GM18526 (cell line): ENCODE results near the gene LRRC38.

Experiments used
- POLR2A ChIP-seq: IDR thresholded peaks from 3 replicates; pipeline ENCODE4 v1.6.1; 2011; ENCODE audit not compliant: insufficient read length; ENCODE audit errors: extremely low read depth

The LRRC38 gene

DNA sequence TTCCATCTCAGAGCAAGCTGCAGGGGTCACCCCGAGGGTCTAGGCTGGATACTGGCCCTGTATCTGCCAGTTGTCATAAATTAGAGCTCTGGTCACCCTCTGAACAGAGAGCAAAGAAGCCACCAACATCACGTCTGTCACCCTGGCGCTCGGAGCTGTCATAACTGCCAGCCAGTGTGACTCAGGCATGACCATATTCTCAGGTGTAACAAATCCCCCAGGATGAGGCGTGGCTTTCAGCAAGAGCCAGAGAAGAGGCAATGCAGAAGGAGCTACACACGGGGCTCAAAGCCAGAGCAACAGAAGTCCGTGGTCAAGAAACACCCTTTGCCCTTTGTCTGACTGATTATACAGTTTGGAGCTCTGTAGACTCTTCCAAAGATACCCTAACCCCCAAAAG is 63.6 kb downstream of the LRRC38 start:
- TF ChIP-seq POLR2A = no peak

DNA sequence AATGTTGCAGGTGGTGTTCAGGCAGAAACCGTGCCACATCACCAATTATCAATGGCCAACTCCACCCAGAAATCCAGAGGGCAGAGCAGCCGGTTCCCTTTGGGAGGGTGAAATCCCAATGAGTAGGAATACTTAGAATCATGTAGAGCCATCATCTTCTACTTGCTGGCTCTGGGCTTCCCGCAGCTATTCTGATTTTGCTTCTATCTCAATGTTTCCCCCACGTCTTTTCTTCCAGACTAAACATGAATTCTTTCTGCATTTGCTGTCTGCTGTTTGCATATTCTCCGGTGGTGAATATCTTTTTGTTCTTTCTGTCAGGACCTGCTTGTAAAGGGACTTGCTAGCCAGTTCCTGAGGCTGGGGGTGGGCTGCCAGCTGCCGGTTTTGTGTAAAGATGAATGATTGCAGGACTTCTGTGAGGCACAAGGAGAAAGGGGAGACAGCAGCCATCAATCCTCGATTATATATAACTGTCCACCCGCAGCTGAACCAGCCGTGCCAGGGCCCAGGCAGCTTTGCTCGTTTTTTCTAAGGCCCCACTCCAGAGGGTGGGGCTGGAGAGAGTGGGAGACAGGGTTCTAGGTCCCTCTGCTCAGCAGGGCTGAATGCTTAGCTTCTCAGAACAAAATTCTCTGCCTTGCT is 70.3 kb downstream of the LRRC38 start:
- no peak for TF ChIP-seq POLR2A

DNA sequence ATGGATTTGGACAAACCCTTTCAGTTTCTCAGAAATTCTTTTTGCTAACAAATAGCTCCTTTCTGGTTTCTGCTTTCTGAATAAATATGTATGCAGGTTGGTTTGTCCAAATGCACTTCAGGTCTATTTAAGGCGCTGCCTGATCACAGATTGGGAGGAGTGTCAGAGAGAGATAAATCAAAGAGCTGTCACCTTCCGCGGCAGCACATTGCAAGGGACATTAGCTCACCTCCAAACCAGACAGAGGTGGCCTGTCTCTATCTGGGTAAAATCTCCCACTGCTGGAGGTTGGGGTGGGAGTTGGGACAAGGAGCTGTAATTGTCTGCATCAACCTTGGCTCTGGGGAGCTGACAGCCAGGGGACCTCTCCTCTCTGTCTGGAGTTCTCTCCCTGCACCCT is 78.3 kb downstream of the LRRC38 start:
- TF ChIP-seq POLR2A = no peak

DNA sequence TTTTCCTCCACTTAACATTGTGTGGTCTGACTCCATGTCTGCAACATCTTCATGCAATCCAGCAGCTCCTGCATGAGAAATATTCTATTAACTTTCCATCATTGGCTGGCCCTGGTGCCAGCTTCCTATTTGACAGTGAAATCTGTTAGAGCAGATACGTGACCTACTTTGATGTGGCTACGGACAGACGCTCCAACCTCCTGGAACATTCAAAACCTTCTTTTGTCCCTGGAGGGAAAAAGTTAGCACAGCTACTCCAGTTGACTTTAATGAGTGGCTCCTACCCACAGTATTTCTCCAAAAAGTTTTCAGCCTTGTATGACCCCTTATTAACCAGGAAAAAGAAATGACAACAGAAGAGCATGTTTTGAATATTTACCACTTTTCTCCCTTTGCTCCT is 81.6 kb downstream of the LRRC38 start:
- no peak for TF ChIP-seq POLR2A

DNA sequence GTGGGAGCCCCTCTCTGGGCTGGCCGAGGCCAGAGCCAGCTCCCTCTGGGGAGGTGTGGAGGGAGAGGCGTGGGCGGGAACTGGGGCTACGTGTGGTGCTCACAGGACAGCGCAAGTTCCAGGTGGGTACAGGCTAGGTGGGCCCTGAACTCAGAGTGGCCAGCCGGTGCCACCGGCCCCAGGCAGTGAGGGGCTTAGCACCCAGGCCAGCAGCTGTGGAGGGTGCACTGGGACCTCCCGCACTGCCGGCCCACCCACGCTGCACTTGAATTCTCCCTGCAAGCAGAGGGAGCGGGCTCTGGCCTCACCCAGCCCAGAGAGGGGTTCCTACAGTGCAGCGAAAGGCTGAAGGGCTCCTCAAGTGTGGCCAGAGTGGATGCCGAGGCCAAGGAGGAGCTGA is 83.3 kb downstream of the LRRC38 start:
- TF ChIP-seq POLR2A = no peak
